IPS DF 19.7 (cell line): ENCODE results near the gene PTPRK.

Experiments
- DNase-seq: peaks from one replicate; pipeline ENCODE4 v3.0.0-alpha.2; 2013; ENCODE audit warnings: low read depth, low spot score

PTPRK gene

DNA sequence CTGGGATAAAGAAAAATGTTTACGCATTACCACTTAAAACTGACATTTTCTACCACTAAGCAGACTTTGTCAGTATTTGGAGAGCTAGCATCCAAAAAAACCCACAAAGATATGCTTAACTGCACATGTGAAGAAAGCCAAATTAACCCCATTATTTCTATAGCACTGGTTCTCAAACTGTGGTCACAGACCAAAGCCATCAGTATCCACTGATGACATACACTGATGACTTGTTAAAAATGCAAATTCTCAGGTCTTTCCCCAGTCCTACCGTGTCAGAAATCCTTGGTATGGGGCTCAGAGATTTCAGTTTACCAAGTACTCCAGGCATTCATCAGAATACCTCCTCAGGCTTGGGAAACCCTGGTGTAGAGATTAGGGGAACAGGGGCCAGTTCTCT lies 230.2 kb downstream of the PTPRK start:
- DNase-seq: no peak

DNA sequence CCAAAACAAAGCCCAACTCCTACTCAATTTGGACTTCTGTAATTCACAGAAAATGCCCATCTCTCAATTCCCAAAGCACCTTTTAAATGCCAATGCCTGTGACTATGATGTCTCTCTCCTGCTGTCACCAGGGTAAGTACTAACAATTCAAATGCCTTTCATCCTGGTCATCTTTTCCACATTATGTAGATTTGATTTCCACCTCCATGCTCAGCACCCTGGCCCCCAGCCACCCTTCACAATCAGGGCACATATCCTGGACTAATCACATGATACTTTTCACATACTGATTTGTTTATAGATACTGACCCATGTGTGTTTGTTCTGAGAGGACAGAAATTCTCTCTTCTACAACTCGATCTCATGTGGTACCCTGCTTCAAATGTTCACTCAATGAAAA lies 236.3 kb downstream of the PTPRK start:
- no peak for DNase-seq

GRCh38 chr6:128282961-128283360 lies 237.4 kb downstream of the PTPRK start:
- DNase-seq: no peak

GRCh38 chr6:128280960-128281359 lies 239.4 kb downstream of the PTPRK start:
- no peak for DNase-seq

DNA sequence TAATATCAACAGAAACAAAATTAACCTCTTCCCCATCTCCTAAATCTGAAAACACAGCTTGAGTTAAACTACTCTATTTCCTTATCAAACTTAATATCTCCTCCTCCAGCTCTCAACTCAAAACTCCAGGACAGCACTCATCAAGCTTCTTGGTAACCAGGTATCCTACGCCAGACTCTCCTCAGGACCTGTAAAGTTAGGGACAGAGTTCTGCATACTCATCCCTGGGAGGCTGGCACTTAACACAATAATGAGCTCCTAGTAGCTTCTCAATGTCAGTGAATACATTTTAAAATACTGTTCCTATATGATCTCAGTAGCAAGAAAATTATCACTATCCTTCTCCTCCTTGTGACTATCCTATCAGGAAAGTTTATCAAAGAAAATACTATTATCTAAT lies 240.3 kb downstream of the PTPRK start:
- DNase-seq: no peak

- DNase-seq: no peak
Observed at GRCh38 chr6:128278836-128279235, 241.6 kb downstream of the PTPRK start.

DNA sequence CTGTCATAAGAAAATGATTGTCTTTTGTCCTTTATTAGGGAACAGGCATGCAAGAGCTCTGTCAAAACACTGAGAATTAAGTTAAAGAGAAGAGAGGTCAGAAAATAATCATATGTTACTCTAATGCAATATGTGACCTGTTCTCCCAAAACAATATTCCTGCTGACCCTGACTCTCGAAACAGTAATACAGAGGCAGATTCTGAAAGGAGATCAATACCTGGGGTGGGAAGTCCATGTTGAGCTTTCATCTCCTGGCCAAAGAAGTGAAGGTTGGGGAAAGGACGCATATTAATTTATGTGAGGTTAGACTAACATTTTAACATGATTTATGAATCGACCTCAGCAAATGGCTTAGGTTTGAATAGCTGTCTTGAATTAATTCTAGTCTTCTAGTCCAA lies 243.0 kb downstream of the PTPRK start:
- no peak for DNase-seq

GRCh38 chr6:128276311-128276710 lies 244.1 kb downstream of the PTPRK start:
- no peak for DNase-seq

DNA sequence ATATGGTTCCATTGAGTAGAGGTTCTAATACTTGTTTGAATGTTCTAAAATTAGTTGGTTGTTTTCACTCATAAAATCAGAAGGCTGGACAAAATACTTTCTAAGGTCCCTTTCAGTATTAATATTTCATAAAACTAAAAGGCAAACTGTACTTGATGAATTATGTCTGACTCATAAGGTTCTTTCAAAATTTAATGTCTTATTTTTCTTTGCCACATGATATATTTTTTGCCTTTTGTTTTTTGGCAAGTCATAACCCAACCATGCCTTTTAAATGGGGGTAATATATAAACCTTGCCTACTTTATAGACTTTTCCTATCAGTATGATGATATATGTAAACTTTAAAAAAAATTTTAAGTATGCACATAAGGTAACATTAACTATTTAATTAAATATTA lies 244.7 kb downstream of the PTPRK start:
- no peak for DNase-seq

GRCh38 chr6:128275030-128275429 lies 245.4 kb downstream of the PTPRK start:
- no peak for DNase-seq

DNA sequence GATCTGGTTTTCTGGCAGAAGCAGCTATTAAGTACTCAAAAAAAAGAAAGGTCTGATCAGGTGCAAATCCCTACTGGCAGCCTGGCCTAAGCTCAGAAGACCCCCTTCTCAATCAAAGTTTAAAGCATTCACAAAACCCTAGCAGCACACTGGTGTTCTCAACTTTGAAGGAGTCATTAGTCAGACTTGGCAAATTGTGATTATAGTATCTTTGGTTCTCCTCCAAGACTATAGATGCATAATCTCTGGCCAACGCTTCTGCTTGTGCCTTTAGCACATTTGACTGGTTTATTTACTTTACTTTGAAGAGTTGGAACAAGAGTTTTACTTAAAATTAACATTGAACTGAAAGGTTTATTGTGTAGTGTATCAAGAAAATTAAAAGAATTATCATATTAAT lies 248.9 kb downstream of the PTPRK start:
- DNase-seq: no peak

GRCh38 chr6:128271011-128271410 lies 249.4 kb downstream of the PTPRK start:
- DNase-seq: no peak

- no peak for DNase-seq
Observed at GRCh38 chr6:128266946-128267345, 253.5 kb downstream of the PTPRK start.

GRCh38 chr6:128265706-128266105 lies 254.7 kb downstream of the PTPRK start:
- DNase-seq: no peak

DNA sequence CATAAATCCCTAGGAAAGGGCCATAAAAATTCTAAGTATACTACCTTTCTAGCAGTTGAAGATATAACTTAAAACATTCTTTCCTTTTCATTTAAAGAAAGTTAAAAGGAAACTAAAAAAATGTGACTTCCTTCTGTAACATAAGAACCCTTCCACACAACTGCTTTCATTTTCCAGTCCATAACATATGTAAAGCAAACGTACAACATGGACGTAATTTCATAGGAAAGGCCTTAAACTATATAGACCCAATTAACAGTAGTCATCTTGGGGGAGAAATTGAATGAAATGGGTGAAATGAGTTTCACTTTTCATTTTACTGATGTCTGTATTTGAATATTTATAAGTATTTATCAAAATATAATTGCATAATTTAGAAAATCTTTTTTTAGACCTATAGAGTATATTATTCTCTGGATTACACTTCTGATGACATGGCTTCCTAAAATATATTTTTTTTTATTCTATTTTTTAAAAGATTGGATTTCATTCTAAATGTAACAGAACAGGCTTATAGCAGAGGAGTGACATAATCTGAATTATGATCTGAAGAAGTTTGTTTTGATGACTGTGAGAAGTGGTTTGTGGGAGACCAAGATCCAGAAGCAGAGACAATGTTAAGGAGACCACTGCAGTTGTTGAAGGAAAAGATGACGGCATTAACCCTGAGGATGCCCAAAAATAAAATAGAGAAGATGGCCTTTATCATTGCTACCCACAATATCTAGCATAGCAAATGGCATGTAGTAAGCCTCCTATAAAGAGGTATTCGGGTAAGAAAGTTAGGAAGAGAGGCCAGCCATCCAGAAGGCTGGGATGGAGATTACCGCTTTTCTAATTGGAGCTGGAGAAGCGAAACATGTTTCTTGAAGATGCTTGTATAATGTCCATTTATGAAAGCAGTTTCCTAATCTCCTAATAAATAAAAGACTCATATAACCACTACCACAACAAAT lies 260.4 kb downstream of the PTPRK start:
- no peak for DNase-seq

DNA sequence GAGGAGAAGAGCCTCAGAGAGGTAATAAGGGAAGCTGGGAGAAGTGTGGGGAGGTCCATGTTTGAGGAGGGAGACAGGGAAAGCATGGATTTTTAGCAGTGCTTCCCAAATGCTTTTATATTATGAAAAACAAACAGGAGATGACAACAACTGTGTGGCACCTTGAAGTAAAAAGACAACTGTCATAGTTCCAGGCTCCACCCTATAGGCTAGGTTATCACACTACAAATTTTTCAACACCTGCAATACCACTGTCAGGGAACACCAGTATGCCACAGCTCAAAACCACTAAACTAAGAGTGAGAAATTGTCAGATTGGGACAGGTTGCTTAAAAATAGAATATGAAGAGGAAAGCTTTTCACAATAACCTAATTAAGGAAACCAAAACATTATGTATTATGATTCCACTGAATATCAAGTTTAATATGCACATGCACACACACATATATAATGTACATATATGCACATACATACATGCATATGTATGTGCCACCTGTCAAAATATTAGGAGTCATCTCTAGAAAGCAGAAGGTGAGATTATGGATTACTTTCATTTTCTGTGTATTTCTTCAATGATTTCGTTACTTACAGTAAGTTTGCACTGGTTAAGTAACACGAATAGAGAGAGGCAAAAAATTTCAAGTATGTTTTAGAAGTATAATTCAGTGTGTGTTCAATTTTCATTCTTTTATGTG lies 261.2 kb downstream of the PTPRK start:
- no peak for DNase-seq

- DNase-seq: no peak
Observed at GRCh38 chr6:128256095-128256494, 264.3 kb downstream of the PTPRK start.

DNA sequence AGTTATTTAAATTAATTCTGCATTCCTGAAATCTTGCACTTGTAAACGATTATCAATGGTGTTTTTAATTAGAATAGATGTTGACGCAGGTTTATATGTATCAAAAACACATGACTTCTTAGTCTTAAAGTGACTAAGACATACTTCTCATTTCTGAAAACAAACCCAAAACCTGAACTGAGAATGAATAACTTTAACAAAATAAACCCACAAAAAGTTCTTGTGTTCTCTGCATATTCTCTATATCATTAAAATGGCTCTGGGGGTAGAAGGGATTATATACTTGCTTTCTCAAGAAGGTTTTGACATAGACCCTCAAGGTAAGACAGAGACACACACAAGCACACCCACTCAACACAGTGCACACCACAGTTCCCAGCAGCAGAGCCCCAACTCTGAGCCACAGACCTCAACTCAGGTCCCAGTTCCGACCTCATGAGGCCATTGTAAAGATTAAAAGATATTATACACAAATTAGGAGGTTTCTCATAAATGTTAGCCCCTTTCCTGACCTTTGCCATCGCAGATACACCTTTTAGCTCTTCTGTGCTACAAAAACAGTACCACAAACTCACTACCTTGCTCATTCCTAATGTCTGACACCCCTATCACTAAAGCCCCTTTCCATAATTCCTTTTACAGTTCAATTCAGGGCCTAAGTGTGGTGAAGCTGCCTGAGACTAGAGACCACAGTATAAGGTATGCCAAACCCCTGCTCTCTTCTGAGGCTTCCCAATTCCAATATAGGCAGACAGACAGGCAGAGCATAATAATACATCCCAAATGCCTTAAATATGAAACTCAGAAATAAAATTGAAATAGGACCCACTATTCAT lies 267.8 kb downstream of the PTPRK start:
- no peak for DNase-seq

- DNase-seq: no peak
Observed at GRCh38 chr6:128251445-128252340, 268.7 kb downstream of the PTPRK start.

DNA sequence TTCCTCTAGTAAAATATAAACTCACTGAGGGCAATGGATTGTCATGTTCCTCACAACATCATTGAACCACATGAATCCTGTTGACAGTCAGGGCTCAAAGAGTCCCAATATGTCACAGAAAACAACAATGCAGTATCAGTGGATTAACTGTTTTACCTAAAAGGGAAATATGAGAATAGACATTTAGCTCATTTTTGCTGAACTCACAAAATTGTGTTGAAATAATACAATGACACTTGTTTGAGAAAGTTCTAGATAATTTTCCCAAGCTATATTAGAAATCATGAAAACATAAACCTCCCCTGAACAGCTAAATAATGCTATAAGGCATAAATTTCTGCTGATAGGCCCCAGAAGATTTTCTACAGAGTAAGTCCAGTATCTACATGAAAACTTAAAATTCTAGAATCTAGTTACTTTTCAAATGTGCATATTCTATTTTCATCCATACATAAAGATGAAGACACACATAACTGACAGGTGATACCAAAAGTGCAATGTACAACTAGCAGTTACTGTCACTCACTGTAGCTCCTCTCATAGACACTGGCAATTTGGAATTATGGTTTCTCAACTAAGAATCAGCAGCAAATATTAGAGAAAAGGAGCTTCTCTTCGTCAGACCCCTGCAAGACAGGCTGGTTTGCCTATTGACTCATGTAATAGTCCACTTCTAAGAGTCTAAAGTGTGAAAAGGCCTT lies 269.9 kb downstream of the PTPRK start:
- DNase-seq: no peak
